HepG2 (cell line): ENCODE data around the gene MIPEP. TPM values are rescaled to one million over a fixed set of nuclear protein-coding genes. Genes with fewer than 3 reads are reported as not detected.

Experiments
- ATAC-seq: fragments of 200-7000 bp; cut with Tn5 transposase; 3 replicates; pipeline ENCODE4 v1.9.1; 2020; ENCODE audit warnings: mild to moderate bottlenecking, moderate library complexity
- BruUV-seq: library from RNA; stranded (reverse); fragments of 400-500 nt; replicated peaks from 2 replicates; lab custom pipeline; 2021; lab: Mats Ljungman, UMichigan
- CTCF ChIA-PET: fragments of 300-600 bp; formaldehyde crosslinking; extraction: SDS; loops from one replicate; lab custom pipeline; 2021; ENCODE audit warnings: low total read pairs, inconsistent platforms, low intra/inter-chr PET ratio; lab: Yijun Ruan, JAX
- POLR2A ChIA-PET: fragments of 350-600 bp; sonication (Branson Sonifier 250); formaldehyde crosslinking; loops from one replicate; lab custom pipeline; 2020; ENCODE audit warnings: antibody characterized with exemption, inconsistent platforms; lab: Yijun Ruan, JAX
- DNase-seq: peaks from one replicate; pipeline ENCODE4 v3.0.0-alpha.2; 2015; ENCODE audit warnings: low spot score
- FAIRE-seq: peaks from 3 replicates; lab custom pipeline; 2011; peaks lifted over from hg19 to GRCh38; lab: Jason Lieb, UNC
- H2AFZ ChIP-seq: one replicate; pipeline ENCODE4 v1.6.1; 2011; ENCODE audit warnings: low read length, inconsistent platforms
- H3K27ac ChIP-seq: fragments of 300-600 bp; 3 replicates; pipeline ENCODE4 v1.8.0; 2011; ENCODE audit warnings: mixed run types, mild to moderate bottlenecking, mixed read lengths, low read length, inconsistent platforms; ENCODE audit not compliant: insufficient read depth; ENCODE audit errors: extremely low read length
- H3K27me3 ChIP-seq, 2 experiments: fragments of 200-600 bp in 1 of 2; 2 replicates in 1 of 2; 3 replicates in 1 of 2; pipeline versions ENCODE4 v1.6.0 to v1.8.0; 2011; ENCODE audit warnings: low read length in 2 of 2, mild to moderate bottlenecking in 2 of 2, moderate library complexity in 2 of 2, inconsistent platforms in 1 of 2; ENCODE audit not compliant: insufficient read depth in 2 of 2, control insufficient read depth in 1 of 2
- H3K36me3 ChIP-seq, 2 experiments: fragments of 200-600 bp in 1 of 2; replicated peaks in 1 of 2; 2 replicates in 1 of 2; 3 replicates in 1 of 2; pipeline versions ENCODE4 v1.5.1 to v1.8.0; 2011; ENCODE audit warnings: low read length in 2 of 2, inconsistent platforms in 1 of 2; ENCODE audit not compliant: insufficient read depth in 2 of 2, control insufficient read depth in 1 of 2
- H3K4me1 ChIP-seq: 2 replicates; pipeline ENCODE4 v1.5.1; 2012; ENCODE audit warnings: low read length, inconsistent platforms; ENCODE audit not compliant: insufficient read depth
- H3K4me2 ChIP-seq: 2 replicates; pipeline ENCODE4 v1.6.0; 2011; ENCODE audit warnings: low read depth, low read length, inconsistent platforms
- H3K4me3 ChIP-seq, 3 experiments: fragments of 200-600 bp in 1 of 3; sonication (generic), shearing (Covaris generic) in 1 of 3; replicated peaks in 1 of 3; 2 replicates each; pipeline ENCODE4 v1.5.1; 2011 to 2016; ENCODE audit warnings: low read length in 3 of 3, inconsistent platforms in 2 of 3, low read depth in 2 of 3, mild to moderate bottlenecking in 2 of 3, control low read depth in 1 of 3, mixed read lengths in 1 of 3; ENCODE audit not compliant: insufficient read depth in 1 of 3
- H3K79me2 ChIP-seq: one replicate; pipeline ENCODE4 v1.6.1; 2011; ENCODE audit warnings: low read length, inconsistent platforms; ENCODE audit not compliant: insufficient read depth
- H3K9ac ChIP-seq: 2 replicates; pipeline ENCODE4 v1.6.0; 2011; ENCODE audit warnings: mild to moderate bottlenecking, low read depth, low read length, inconsistent platforms; ENCODE audit not compliant: insufficient read depth
- H3K9me3 ChIP-seq: 2 replicates; pipeline ENCODE4 v1.5.1; 2012; ENCODE audit warnings: mild to moderate bottlenecking, low read length
- H4K20me1 ChIP-seq: 2 replicates; pipeline ENCODE4 v1.6.0; 2011; ENCODE audit warnings: inconsistent platforms, mild to moderate bottlenecking, low read length, moderate library complexity; ENCODE audit not compliant: insufficient read depth
- FOXP1 ChIP-seq, 2 experiments: fragments of 450-650 bp in 1 of 2; IDR thresholded peaks; 2 replicates each; pipeline ENCODE4 v1.6.1; 2017 to 2018; ENCODE audit warnings: antibody characterized with exemption in 1 of 2
- ZFP90 ChIP-seq: sonication (generic); formaldehyde crosslinking; IDR thresholded peaks from 2 replicates; pipeline ENCODE4 v1.8.0; 2022; ENCODE audit warnings: missing genetic modification reagents, mild to moderate bottlenecking, inconsistent platforms, borderline replicate concordance
- ZSCAN29 ChIP-seq: sonication (generic); formaldehyde crosslinking; conservative IDR thresholded peaks from 2 replicates; pipeline ENCODE4 v1.4.0; 2020; ENCODE audit warnings: mild to moderate bottlenecking, missing genetic modification reagents
- ZSCAN31 ChIP-seq: sonication (generic); formaldehyde crosslinking; IDR thresholded peaks from 2 replicates; pipeline ENCODE4 v1.5.0; 2020; ENCODE audit warnings: low read depth, mild to moderate bottlenecking, missing genetic modification reagents
- WGBS: methylation state at CpG from one replicate; pipeline ENCODE4 v1.1.6; 2017; ENCODE audit warnings: low lambda C conversion rate; 5-methylcytosine and 5-hydroxymethylcytosine counted together
- in situ Hi-C: cut with HindIII; loops from 2 replicates; pipeline ENCODE4 v1.10.0; 2017; ENCODE audit warnings: low pct_unique_long_range_greater_than_20kb; ENCODE audit not compliant: extremely low pct_ligation_motif_present
- intact Hi-C: fragments of 100-400 bp; cut with micrococcal nuclease; formaldehyde crosslinking; loops from one replicate; pipeline ENCODE4 v1.10.0; 2022; ENCODE audit not compliant: unreplicated experiment
- polyA plus RNA-seq, 8 experiments: library from polyadenylated mRNA; depleted of rRNA in 3 of 8; stranded (reverse) in 7 of 8; unstranded in 1 of 8; fragments of >200 nt; fragmentation: Illumina TruSeq in 4 of 8; extraction: Trizol in 4 of 8; gene quantifications; 2 replicates each; pipeline versions ENCODE4 v1.2.1 to v1.2.3, GENCODE V29; 2011 to 2016; ENCODE audit warnings: low read depth in 4 of 8, missing spikeins in 1 of 8, mixed read lengths in 1 of 8; ENCODE audit not compliant: insufficient read depth in 1 of 8
- total RNA-seq, 5 experiments: library from RNA; depleted of rRNA; stranded (reverse); fragments of >200 nt; fragmentation: Illumina TruSeq; extraction: Trizol; gene quantifications; 2 replicates each; pipeline ENCODE4 v1.2.3, GENCODE V29; 2016; ENCODE audit warnings: low read depth in 1 of 5
- TF ChIP-seq, protein P1 (sequence below): sonication (generic); formaldehyde crosslinking; IDR thresholded peaks from 2 replicates; pipeline ENCODE4 v1.4.0; 2020; ENCODE audit warnings: missing genetic modification reagents
- TF ChIP-seq, protein P2 (sequence below): sonication (generic); formaldehyde crosslinking; IDR thresholded peaks from 2 replicates; pipeline ENCODE4 v1.4.0; 2020; ENCODE audit warnings: missing genetic modification reagents

Gene MIPEP
- total and polyA plus RNA-seq, 2 of the 13 experiments (the other 11 are each of a cell fraction or from before 2014, with no cell fraction given), result 9.3 to 24.1 TPM

DNA sequence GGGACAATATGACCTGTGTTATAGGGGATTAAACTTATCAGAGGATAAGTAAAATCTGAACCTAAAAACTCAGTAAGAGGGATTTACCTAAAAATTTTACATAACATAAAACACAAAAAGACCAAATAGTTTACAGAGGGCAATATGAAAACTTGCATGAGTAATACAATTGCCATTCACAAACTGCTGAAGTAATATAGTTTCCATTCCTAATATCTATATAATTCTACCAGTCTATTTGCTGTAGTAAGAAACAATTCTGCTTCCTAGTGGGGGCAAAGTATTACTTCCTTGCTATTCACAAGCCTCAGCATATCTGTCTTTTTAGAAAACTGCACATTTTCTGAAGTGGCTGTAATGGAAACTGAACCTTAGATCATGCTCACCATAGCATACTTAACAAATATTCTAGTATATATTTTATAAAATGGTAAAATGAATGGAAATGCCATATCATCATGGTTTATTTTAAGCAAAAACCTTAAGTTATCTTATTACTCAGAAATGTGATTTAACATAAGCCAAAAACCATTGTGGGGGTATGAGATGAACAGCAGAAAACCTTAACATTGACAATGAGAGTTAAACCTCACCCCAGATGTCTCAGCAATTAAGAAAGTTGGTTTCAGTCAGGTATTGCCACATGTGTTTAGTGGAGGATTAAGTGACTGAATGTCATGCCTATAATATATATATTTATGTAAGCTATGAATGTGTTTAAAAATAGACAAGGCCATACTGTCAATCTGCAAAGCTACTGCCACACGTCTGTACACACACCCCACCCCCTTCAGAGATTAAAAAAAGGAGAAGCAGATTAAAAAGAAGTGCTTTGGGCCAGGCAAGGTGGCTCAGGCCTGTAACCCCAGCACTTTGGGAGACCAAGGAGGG, 136.8 kb downstream of the MIPEP start:
- Histone ChIP-seq H3K4me2 (no peak overlapping the region), H3K9ac (no peak overlapping the region), H3K79me2 (no peaks in the 10 kb centered on the region), H3K4me3 (no peak overlapping the region), H3K27ac (peak overlapping the region; percentile 13), H3K4me1 (peaks cover 47% of the 10 kb centered on the region), H2AFZ (no peak overlapping the region), H3K36me3 (no peaks in the 10 kb centered on the region), H3K9me3 (no peaks in the 10 kb centered on the region), H4K20me1 (no peaks in the 10 kb centered on the region), H3K27me3 (no peaks in the 10 kb centered on the region)
- ATAC-seq (no peak), FAIRE-seq (no peak), DNase-seq (no peak)
- intact Hi-C loops (no loop called here), in situ Hi-C loops (no loop called here)
- ChIA-PET POLR2A (no interaction called here), CTCF (no interaction called here)
- BruUV-seq, result no TSS peak
- 84% methylated on average over 1 of the region's 1 CpG for WGBS
- TF ChIP-seq, protein P1, sequence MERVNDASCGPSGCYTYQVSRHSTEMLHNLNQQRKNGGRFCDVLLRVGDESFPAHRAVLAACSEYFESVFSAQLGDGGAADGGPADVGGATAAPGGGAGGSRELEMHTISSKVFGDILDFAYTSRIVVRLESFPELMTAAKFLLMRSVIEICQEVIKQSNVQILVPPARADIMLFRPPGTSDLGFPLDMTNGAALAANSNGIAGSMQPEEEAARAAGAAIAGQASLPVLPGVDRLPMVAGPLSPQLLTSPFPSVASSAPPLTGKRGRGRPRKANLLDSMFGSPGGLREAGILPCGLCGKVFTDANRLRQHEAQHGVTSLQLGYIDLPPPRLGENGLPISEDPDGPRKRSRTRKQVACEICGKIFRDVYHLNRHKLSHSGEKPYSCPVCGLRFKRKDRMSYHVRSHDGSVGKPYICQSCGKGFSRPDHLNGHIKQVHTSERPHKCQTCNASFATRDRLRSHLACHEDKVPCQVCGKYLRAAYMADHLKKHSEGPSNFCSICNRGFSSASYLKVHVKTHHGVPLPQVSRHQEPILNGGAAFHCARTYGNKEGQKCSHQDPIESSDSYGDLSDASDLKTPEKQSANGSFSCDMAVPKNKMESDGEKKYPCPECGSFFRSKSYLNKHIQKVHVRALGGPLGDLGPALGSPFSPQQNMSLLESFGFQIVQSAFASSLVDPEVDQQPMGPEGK (CRISPR knock-in tag), result no peak
- no peak for TF ChIP-seq FOXP1 (IDR thresholded peaks at IDR 0.05)
- TF ChIP-seq FOXP1 (CRISPR knock-in tag; IDR thresholded peaks at IDR 0.05), result no peak
- TF ChIP-seq ZFP90 (CRISPR knock-in tag), result no peak
- TF ChIP-seq ZSCAN29 (CRISPR knock-in tag), result no peak
- TF ChIP-seq, protein P2, sequence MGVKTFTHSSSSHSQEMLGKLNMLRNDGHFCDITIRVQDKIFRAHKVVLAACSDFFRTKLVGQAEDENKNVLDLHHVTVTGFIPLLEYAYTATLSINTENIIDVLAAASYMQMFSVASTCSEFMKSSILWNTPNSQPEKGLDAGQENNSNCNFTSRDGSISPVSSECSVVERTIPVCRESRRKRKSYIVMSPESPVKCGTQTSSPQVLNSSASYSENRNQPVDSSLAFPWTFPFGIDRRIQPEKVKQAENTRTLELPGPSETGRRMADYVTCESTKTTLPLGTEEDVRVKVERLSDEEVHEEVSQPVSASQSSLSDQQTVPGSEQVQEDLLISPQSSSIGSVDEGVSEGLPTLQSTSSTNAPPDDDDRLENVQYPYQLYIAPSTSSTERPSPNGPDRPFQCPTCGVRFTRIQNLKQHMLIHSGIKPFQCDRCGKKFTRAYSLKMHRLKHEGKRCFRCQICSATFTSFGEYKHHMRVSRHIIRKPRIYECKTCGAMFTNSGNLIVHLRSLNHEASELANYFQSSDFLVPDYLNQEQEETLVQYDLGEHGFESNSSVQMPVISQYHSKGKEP (CRISPR knock-in tag), result no peak
- TF ChIP-seq ZSCAN31, result no peak
